ENCODE results near the gene USB1.

USB1 gene

GRCh38 chr16:58000706-58001676 is at the start of gene USB1:
Gene USB1 (plus strand): TSS chr16:58001407. CDS start chr16:58001484, 77 bp downstream.
- DNase-seq, result peak; percentile 80

- DNase-seq, result no peak
Observed at GRCh38 chr16:57952909-57953308, 48.3 kb upstream of the USB1 start.

GRCh38 chr16:57953857-57954256 is 47.4 kb upstream of the USB1 start:
- no peak for DNase-seq

- no peak for DNase-seq
Observed at GRCh38 chr16:57955572-57956188, 45.5 kb upstream of the USB1 start.

- DNase-seq, result no peak
Observed at GRCh38 chr16:57956270-57956808, 44.9 kb upstream of the USB1 start.

- DNase-seq, result no peak
Observed at GRCh38 chr16:57956924-57957672, 44.1 kb upstream of the USB1 start.

GRCh38 chr16:57957673-57958392 is 43.4 kb upstream of the USB1 start:
- DNase-seq, result no peak

GRCh38 chr16:57958544-57958943 is 42.7 kb upstream of the USB1 start:
- no peak for DNase-seq

GRCh38 chr16:57959121-57959520 is 42.1 kb upstream of the USB1 start:
- DNase-seq, result no peak

- DNase-seq, result no peak
Observed at GRCh38 chr16:57959804-57960203, 41.4 kb upstream of the USB1 start.

GRCh38 chr16:57960310-57960709 is 40.9 kb upstream of the USB1 start:
- no peak for DNase-seq

GRCh38 chr16:57960826-57961472 is 40.3 kb upstream of the USB1 start:
- no peak for DNase-seq

- no peak for DNase-seq
Observed at GRCh38 chr16:57961538-57961937, 39.7 kb upstream of the USB1 start.

GRCh38 chr16:57962046-57962445 is 39.2 kb upstream of the USB1 start:
- no peak for DNase-seq

- DNase-seq, result no peak
Observed at GRCh38 chr16:57962756-57963155, 38.5 kb upstream of the USB1 start.

- DNase-seq, result no peak
Observed at GRCh38 chr16:57964157-57964700, 37.0 kb upstream of the USB1 start.

- no peak for DNase-seq
Observed at GRCh38 chr16:57966204-57966771, 34.9 kb upstream of the USB1 start.

- no peak for DNase-seq
Observed at GRCh38 chr16:57966986-57967385, 34.2 kb upstream of the USB1 start.

GRCh38 chr16:57967916-57968315 is 33.3 kb upstream of the USB1 start:
- DNase-seq, result no peak

- DNase-seq, result no peak
Observed at GRCh38 chr16:57969451-57970123, 31.6 kb upstream of the USB1 start.

- DNase-seq, result no peak
Observed at GRCh38 chr16:57970319-57970718, 30.9 kb upstream of the USB1 start.
